Measurements from ENCODE around the gene FBLN7. TPM values are rescaled to one million over a fixed set of nuclear protein-coding genes. Genes with fewer than 3 reads are reported as not detected.

FBLN7 gene
- total RNA-seq, 1 donor from 2014 or later = 3.9 TPM

DNA sequence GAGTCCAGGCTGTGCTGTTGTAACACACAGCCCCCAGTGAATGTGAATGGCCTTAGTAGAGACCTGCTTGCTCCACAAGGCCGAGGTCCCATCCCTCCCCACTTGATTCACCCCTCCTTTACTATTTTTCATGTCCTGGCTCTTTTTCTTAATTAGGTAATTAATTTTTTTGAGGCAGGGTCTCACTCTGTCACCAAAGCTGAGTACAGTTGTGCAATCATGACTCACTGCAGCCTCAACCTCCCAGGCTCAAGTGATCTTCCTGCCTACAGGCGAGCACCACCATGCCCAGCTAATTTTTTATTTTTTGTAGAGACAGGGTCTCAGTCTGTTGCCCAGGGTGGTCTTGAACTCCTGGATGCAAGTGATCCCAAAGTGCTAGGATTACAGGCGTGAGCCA lies 19.3 kb downstream of the FBLN7 start:
- H3K27ac Mint-ChIP-seq (ENCODE audit: unreplicated experiment) = no peak overlapping the region
- TF ChIP-seq, protein P1, sequence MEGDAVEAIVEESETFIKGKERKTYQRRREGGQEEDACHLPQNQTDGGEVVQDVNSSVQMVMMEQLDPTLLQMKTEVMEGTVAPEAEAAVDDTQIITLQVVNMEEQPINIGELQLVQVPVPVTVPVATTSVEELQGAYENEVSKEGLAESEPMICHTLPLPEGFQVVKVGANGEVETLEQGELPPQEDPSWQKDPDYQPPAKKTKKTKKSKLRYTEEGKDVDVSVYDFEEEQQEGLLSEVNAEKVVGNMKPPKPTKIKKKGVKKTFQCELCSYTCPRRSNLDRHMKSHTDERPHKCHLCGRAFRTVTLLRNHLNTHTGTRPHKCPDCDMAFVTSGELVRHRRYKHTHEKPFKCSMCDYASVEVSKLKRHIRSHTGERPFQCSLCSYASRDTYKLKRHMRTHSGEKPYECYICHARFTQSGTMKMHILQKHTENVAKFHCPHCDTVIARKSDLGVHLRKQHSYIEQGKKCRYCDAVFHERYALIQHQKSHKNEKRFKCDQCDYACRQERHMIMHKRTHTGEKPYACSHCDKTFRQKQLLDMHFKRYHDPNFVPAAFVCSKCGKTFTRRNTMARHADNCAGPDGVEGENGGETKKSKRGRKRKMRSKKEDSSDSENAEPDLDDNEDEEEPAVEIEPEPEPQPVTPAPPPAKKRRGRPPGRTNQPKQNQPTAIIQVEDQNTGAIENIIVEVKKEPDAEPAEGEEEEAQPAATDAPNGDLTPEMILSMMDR (IDR thresholded peaks at IDR 0.05) = no peak

DNA sequence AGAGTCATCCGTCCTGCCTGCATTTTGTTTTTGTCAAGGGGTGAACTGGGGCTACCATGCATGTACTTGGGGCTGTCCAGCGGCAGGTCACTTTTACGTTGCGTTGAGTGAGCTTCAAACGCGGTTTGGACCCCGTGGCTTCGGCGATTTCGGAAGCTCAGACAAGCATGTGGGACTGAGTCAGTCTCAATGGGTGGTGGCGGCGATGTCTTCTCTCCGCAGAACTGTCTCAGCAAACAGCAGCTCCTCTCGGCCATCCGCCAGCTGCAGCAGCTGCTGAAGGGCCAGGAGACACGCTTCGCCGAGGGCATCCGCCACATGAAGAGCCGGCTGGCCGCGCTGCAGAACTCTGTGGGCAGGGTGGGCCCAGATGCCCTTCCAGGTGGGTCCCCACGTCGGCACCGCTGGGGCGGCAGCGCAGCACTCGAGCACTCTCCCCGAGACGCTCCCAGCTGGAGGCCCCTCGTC lies 21.3 kb downstream of the FBLN7 start:
- H3K4me1 Mint-ChIP-seq (ENCODE audit: unreplicated experiment) = peaks cover 4% of the 10 kb centered on the region
- H3K36me3 Mint-ChIP-seq (ENCODE audit: unreplicated experiment) = no peaks in the 10 kb centered on the region
- H3K27ac Mint-ChIP-seq (ENCODE audit: unreplicated experiment) = no peak overlapping the region
- H3K9me3 Mint-ChIP-seq (ENCODE audit: unreplicated experiment) = no peaks in the 10 kb centered on the region
- TF ChIP-seq, protein P1 (IDR thresholded peaks at IDR 0.05) = no peak
- no peak overlapping the region for H3K4me3 Mint-ChIP-seq (ENCODE audit: unreplicated experiment)
- DNase-seq (ENCODE audit: extremely low spot score, unreplicated experiment) = no peak
- H3K27me3 Mint-ChIP-seq (ENCODE audit: unreplicated experiment) = no peaks in the 10 kb centered on the region

More for the DNA sequence above, 19.3 kb downstream of the FBLN7 start:
- Mint-ChIP-seq H3K4me3 (ENCODE audit: unreplicated experiment) (no peak overlapping the region), H3K27me3 (ENCODE audit: unreplicated experiment) (no peaks in the 10 kb centered on the region), H3K4me1 (ENCODE audit: unreplicated experiment) (no peaks in the 10 kb centered on the region), H3K9me3 (ENCODE audit: unreplicated experiment) (no peaks in the 10 kb centered on the region), H3K36me3 (ENCODE audit: unreplicated experiment) (peaks cover 1% of the 10 kb centered on the region)
- no peak for DNase-seq (ENCODE audit: extremely low spot score, unreplicated experiment)

DNA sequence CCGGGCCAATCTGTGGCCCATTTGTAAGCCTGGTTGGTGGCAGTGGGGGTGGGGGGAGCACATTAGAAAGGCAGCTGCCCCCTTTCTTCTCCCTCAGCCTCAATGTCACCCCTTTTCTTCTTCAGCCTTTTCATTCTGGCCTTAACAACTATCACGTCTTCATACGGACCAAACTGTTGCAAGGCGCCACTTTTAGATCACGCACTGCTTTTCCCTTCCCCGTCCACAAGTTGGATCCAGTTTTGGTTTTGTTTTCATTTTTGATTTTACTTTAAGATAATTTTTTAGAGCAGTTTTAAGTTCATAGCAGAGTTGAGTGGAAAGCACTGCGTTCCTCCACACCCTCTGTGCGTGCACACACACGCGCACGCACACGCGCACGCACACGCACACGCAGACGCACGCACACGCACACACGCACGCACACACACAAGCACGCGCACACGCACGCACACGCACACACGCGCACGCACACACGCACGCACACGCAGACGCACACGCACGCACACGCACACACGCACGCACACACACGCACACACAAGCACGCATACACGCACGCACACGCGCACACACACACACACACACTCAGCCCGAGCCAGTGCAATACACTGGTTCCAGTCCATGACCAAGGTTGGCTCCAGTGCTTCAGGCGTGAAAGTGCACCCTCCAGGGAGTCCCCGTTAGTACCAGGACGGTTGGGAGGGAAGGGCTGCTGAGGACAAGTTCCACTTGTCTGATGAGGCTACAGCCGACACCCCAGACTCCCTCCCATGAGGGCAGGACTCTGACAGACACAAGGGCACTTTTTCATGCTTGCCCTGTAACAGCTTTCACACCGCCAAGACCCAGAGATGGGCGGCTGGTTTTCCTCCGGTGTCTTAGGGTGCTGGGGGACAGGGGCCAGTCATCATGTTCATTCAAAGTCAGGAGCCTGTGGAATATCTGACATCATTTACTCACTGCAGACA lies 22.4 kb downstream of the FBLN7 start:
- TF ChIP-seq, protein P1 (IDR thresholded peaks at IDR 0.05) = no peak
- H3K27me3 Mint-ChIP-seq (ENCODE audit: unreplicated experiment) = no peaks in the 10 kb centered on the region
- no peak overlapping the region for H3K4me3 Mint-ChIP-seq (ENCODE audit: unreplicated experiment)
- no peak for DNase-seq (ENCODE audit: extremely low spot score, unreplicated experiment)
- H3K27ac Mint-ChIP-seq (ENCODE audit: unreplicated experiment) = no peak overlapping the region
- no peaks in the 10 kb centered on the region for H3K36me3 Mint-ChIP-seq (ENCODE audit: unreplicated experiment)
- no peaks in the 10 kb centered on the region for H3K9me3 Mint-ChIP-seq (ENCODE audit: unreplicated experiment)
- peaks cover 4% of the 10 kb centered on the region for H3K4me1 Mint-ChIP-seq (ENCODE audit: unreplicated experiment)

DNA sequence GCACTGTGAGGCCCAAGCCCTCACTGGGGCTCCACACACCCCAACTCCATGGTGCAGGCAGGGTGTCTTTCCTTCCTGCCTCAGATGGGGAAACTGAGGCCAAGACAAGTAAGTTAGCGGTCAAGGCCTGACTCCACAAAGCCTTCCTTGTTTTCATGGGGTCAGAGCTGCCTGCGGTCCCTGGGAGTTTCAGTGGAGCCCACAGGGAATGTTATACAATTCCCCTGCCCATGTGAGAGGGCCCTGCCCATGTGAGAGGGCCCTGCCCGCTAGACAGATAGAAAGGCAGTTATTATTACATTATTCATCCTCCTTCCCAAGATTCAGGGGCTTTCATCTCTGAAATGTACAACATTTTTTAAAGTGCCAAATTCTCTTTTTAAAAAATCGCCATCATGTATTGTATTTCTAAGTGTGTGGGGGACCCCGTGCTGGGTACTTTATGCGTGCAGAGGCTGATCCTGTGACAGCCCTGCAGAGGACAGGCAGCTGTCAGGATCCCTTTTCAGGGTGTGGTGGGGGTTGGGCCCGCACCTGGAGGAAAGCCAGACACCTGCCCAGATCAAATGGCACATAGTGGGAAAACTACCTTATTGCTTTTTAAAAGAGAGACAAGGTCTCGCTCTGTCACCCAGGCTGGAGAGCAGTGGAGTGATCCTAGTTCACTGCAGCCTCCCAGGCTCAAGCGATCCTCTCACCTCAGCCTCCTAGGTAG lies 23.4 kb downstream of the FBLN7 start:
- TF ChIP-seq, protein P1 (IDR thresholded peaks at IDR 0.05) = no peak
- no peaks in the 10 kb centered on the region for H3K9me3 Mint-ChIP-seq (ENCODE audit: unreplicated experiment)
- H3K27me3 Mint-ChIP-seq (ENCODE audit: unreplicated experiment) = no peaks in the 10 kb centered on the region
- peaks cover 4% of the 10 kb centered on the region for H3K4me1 Mint-ChIP-seq (ENCODE audit: unreplicated experiment)
- H3K4me3 Mint-ChIP-seq (ENCODE audit: unreplicated experiment) = no peak overlapping the region
- no peak overlapping the region for H3K27ac Mint-ChIP-seq (ENCODE audit: unreplicated experiment)
- no peak for DNase-seq (ENCODE audit: extremely low spot score, unreplicated experiment)
- no peaks in the 10 kb centered on the region for H3K36me3 Mint-ChIP-seq (ENCODE audit: unreplicated experiment)

DNA sequence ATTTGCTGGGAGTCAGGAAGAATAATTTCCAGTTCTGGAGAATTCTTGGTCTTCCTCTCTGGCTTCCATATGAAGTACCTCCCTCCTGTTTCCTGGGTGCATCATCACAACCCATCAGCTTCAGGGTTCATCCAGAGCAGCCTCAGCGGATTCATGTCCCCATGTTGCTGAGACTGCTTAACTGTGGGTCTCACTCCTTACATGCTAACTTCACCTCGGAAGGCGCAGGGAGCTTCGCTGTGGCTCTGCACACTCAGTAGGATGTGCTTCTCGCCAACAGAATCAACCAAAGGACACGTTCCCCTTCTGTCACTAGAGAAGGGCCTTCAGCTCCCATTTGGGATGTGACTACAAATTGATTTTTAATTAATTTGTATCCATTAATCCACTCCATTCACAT lies 24.2 kb downstream of the FBLN7 start:
- no peaks in the 10 kb centered on the region for H3K9me3 Mint-ChIP-seq (ENCODE audit: unreplicated experiment)
- H3K27me3 Mint-ChIP-seq (ENCODE audit: unreplicated experiment) = no peaks in the 10 kb centered on the region
- H3K36me3 Mint-ChIP-seq (ENCODE audit: unreplicated experiment) = no peaks in the 10 kb centered on the region
- H3K27ac Mint-ChIP-seq (ENCODE audit: unreplicated experiment) = no peak overlapping the region
- TF ChIP-seq, protein P1 (IDR thresholded peaks at IDR 0.05) = no peak
- H3K4me1 Mint-ChIP-seq (ENCODE audit: unreplicated experiment) = peaks cover 4% of the 10 kb centered on the region
- no peak overlapping the region for H3K4me3 Mint-ChIP-seq (ENCODE audit: unreplicated experiment)
- no peak for DNase-seq (ENCODE audit: extremely low spot score, unreplicated experiment)
